C4-2B (cell line): ENCODE results near the gene VMO1.

Experiments
- H3K27ac ChIP-seq: fragments of 450-650 bp; 2 replicates; pipeline ENCODE4 v1.5.1; 2017
- CTCF ChIP-seq: fragments of 450-650 bp; conservative IDR thresholded peaks from 2 replicates; pipeline ENCODE4 v1.5.1; 2017; ENCODE audit warnings: mild to moderate bottlenecking
- ZFX ChIP-seq: fragments of 450-650 bp; IDR thresholded peaks from 2 replicates; pipeline ENCODE4 v1.6.1; 2017

VMO1 gene

GRCh38 chr17:4751932-4752331 is 34.2 kb downstream of the VMO1 start:
- TF ChIP-seq CTCF: no peak
- no peak for TF ChIP-seq ZFX
- no peak overlapping the region for H3K27ac ChIP-seq

GRCh38 chr17:4750606-4751005 is 35.6 kb downstream of the VMO1 start:
- no peak for TF ChIP-seq ZFX
- no peak for TF ChIP-seq CTCF
- no peak overlapping the region for H3K27ac ChIP-seq

GRCh38 chr17:4748686-4749085 is 37.5 kb downstream of the VMO1 start:
- TF ChIP-seq ZFX (no peak), CTCF (no peak)
- no peak overlapping the region for H3K27ac ChIP-seq

GRCh38 chr17:4747847-4748246 is 38.3 kb downstream of the VMO1 start:
- H3K27ac ChIP-seq: no peak overlapping the region
- no peak for TF ChIP-seq CTCF
- TF ChIP-seq ZFX: no peak

- TF ChIP-seq ZFX (no peak), CTCF (no peak)
- no peak overlapping the region for H3K27ac ChIP-seq
Observed at GRCh38 chr17:4744999-4745969, 40.9 kb downstream of the VMO1 start.

- H3K27ac ChIP-seq: no peak overlapping the region
- TF ChIP-seq CTCF: no peak
Observed at GRCh38 chr17:4743898-4744297, 42.3 kb downstream of the VMO1 start.

GRCh38 chr17:4743216-4743615 is 42.9 kb downstream of the VMO1 start:
- H3K27ac ChIP-seq: peak overlapping the region; percentile 35
- TF ChIP-seq ZFX (no peak), CTCF (no peak)
